ENCODE measurements around the gene APOM.

Gene APOM

GRCh38 chr6:31705931-31706330, 50.2 kb downstream of the APOM start:
- DNase-seq (ENCODE audit: low spot score), result no peak

GRCh38 chr6:31706599-31706998, 50.9 kb downstream of the APOM start, which contains the start of gene LY6G6F:
Gene LY6G6F, plus strand, starts transcription at chr6:31706866. Its CDS starts 41 bp downstream, at chr6:31706907.
- DNase-seq (ENCODE audit: low spot score), result no peak

GRCh38 chr6:31707701-31708100, 52.0 kb downstream of the APOM start:
- no peak for DNase-seq (ENCODE audit: low spot score)

All from pons (tissue), 1 donor.